Activated T-helper 1 cell treated with anti-CD3 and anti-CD28 coated beads, Interleukin-2, amount 50 U/mL, for 16 hours (primary cell): Measurements from ENCODE around the gene SIDT2.

Experiments
- DNase-seq, 2 donors: peaks; one replicate each; pipeline ENCODE4 v3.0.0-alpha.2; 2020; ENCODE audit warnings: low read depth in 1 of 2, low spot score in 1 of 2

The SIDT2 gene

GRCh38 chr11:117220999-117221774 lies 42.6 kb downstream of the SIDT2 start:
- DNase-seq, result no peak

GRCh38 chr11:117221775-117222517 lies 43.4 kb downstream of the SIDT2 start:
- no peak for DNase-seq

DNA sequence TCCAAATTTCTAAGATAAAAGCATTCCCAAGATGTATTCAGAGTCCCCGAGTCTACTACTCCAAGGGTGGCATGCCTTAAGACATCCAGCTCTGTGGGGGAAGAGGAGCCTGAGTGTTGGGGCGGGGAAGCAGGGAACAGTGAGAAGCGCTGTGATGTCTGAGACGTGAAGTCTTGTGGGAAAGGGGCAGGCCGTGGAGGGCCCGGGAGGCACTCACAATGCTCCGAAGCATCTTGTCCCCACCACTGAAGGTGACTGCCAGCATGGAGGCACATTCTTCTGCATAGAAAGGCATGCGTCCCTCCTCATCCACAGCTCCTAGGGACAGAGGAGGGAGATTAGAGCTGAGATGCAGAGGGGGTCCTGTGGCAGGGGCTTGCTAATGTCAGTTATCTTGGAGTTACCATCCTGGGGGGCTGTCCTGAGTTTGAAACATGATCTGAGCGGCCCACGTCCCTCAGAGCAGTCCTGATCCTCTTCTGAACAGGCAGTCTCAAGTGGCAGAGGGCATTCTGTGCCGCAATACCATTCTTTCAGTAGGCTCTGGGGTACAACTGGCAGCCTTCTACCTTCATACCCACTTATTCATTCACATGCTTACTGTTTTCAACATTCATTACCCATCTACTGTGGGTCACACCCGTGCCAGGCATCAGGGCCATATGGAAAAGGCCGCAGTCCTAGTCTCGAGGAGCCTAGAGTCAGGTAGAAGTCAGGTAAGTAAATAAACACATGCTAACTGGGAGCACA lies 44.6 kb downstream of the SIDT2 start:
- DNase-seq, result no peak

GRCh38 chr11:117223741-117224689 lies 45.5 kb downstream of the SIDT2 start:
- DNase-seq, result no peak

DNA sequence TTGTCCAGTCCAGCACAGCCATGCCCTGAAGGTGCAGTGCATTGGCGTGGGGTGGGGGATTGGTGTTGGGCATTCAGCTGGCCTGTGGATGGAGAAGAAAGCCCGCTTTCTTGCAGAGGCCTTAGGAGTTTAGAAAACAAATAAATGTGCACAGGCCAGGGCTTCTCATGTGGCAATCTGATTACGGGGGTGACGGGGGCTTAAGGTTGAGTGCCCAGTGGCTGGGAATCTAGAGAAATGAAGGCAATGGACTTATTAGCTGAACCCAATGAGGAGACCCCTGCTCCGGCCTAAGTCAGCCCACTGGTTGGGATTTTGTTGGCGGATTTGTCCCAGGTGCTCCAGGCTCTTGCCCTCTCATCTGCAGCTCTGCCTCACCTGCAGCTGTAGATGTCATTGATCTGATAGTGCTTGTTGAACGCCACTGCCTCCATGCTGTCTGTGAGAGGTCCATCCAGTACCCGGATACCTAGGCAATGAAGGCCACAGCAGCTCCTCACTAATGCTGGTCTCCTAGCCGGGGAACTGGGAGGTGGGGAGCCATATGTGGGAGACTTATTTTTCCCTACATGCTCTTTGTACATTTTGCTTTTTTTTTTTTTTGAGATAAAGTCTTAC lies 47.1 kb downstream of the SIDT2 start:
- DNase-seq, result no peak

GRCh38 chr11:117226388-117227385 lies 48.1 kb downstream of the SIDT2 start:
- DNase-seq, result no peak

- DNase-seq, result no peak
Measured at GRCh38 chr11:117228091-117228490, 49.5 kb downstream of the SIDT2 start.

GRCh38 chr11:117229411-117229810 lies 50.9 kb downstream of the SIDT2 start:
- DNase-seq, result no peak

GRCh38 chr11:117229931-117230285 lies 51.4 kb downstream of the SIDT2 start:
- no peak for DNase-seq

- DNase-seq, result peak in 1 of 2 donors; percentile 22
Measured at GRCh38 chr11:117230286-117230961, 51.9 kb downstream of the SIDT2 start.

GRCh38 chr11:117230999-117231841 lies 52.7 kb downstream of the SIDT2 start:
- no peak for DNase-seq

DNA sequence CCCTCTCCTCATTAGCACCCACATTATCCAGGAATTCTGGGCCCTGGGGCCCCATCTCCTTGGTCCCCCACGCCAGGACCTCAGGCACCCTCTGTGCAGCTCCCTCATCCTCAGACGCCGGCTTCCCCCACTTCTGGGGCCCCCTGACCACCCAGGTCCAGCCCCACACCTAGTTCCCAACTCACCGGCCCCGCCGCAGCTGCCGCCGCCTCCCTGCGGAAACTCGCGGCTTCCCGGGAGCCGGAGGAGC lies 53.2 kb downstream of the SIDT2 start, which contains the start of gene PCSK7:
TSS of gene PCSK7 (minus strand) at position 232 of the 250 bp plus-strand sequence. CDS start 2,229 bp downstream, outside the sequence.
- peak in 1 of 2 donors; percentile 25 for DNase-seq

- DNase-seq, result peak; percentile 42 to 72
Measured at GRCh38 chr11:117232092-117232878, 53.7 kb downstream of the SIDT2 start, which contains the start of gene RNF214. Gene RNF214, plus strand, starts transcription at chr11:117232671. Its CDS starts 1,602 bp downstream, at chr11:117234273.

DNA sequence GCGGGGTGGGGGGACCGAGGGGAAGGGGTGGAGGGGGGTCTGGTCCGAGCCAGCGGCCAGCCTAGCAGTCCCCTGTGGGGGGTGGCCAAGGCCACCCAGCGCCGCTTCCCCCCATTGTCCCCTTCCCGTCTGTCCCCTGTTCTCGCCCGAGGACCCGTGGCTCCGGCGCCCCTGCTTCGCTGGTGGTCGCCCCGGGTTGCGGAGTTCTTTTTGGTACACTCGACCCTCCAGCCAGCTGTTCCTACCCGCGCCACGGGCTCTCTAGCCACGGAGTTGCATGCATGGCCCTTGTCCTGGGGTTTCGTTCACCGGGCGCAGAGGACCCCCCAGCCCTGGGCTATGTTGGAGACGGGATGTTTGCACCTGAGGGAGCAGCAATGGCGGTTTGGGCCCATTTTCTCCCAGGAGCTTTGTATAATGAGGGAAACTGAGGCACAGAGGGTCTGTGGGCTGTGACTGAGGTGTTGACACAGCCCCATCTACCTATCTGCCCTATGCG lies 54.4 kb downstream of the SIDT2 start:
- DNase-seq, result no peak

GRCh38 chr11:117238221-117238620 lies 59.7 kb downstream of the SIDT2 start:
- no peak for DNase-seq

DNA sequence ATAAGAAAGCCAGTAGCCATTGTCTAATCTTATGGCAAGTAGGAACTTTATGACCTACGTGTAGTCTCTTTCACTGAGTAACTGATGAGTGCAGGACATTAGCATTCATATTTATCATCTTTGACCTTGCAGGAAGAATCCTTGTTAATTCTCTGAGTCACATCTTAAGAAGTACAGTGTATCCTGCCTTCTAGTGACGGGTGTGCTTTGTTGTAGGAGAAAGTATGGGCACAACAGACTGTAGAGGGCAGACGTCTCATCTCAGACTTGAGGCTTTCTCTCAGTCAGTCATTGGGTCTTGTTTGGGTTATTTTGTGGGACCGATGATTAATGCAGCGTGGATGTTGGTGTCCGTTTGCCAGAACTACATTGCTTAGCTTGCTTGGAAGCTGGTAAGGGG lies 60.8 kb downstream of the SIDT2 start:
- DNase-seq, result no peak
